VCaP (cell line): ENCODE results near the gene DCBLD1.

Source experiments
- H3K27ac ChIP-seq: fragments of 450-650 bp; 2 replicates; pipeline ENCODE4 v1.5.1; 2017
- CTCF ChIP-seq: fragments of 450-650 bp; conservative IDR thresholded peaks from 2 replicates; pipeline ENCODE4 v1.5.1; 2017; ENCODE audit warnings: mild to moderate bottlenecking, moderate library complexity

The DCBLD1 gene

GRCh38 chr6:117502580-117502979, 20.1 kb downstream of the DCBLD1 start:
- H3K27ac ChIP-seq: no peak overlapping the region
- no peak for TF ChIP-seq CTCF

GRCh38 chr6:117503211-117503610, 20.7 kb downstream of the DCBLD1 start:
- no peak for TF ChIP-seq CTCF
- H3K27ac ChIP-seq: no peak overlapping the region

- no peak for TF ChIP-seq CTCF
- H3K27ac ChIP-seq: no peak overlapping the region
These were observed 22.1 kb downstream of the DCBLD1 start for GRCh38 chr6:117504478-117505144.

- H3K27ac ChIP-seq: no peak overlapping the region
- no peak for TF ChIP-seq CTCF
These were observed 22.8 kb downstream of the DCBLD1 start for GRCh38 chr6:117505311-117505710.

- no peak for TF ChIP-seq CTCF
- no peak overlapping the region for H3K27ac ChIP-seq
These were observed 23.8 kb downstream of the DCBLD1 start for GRCh38 chr6:117506180-117506835.

GRCh38 chr6:117506907-117507306, 24.4 kb downstream of the DCBLD1 start:
- no peak overlapping the region for H3K27ac ChIP-seq
- no peak for TF ChIP-seq CTCF

- TF ChIP-seq CTCF: no peak
- H3K27ac ChIP-seq: no peak overlapping the region
These were observed 26.0 kb downstream of the DCBLD1 start for GRCh38 chr6:117508450-117508971.
